HepG2 (cell line): ENCODE measurements around the gene SGK1. TPM values are rescaled to one million over a fixed set of nuclear protein-coding genes. Genes with fewer than 3 reads are reported as not detected.
A peak's percentile ranks its signal among the peaks of the same experiment; 100 is the strongest.

ENCODE experiments used
- DPF2 ChIP-seq: sonication (generic); formaldehyde crosslinking; IDR thresholded peaks from 2 replicates; pipeline ENCODE4 v1.4.0; 2020; ENCODE audit warnings: mild to moderate bottlenecking, low read depth, missing genetic modification reagents, borderline replicate concordance
- DR1 ChIP-seq: sonication (generic); formaldehyde crosslinking; IDR thresholded peaks from 2 replicates; pipeline ENCODE4 v1.8.0; 2021; ENCODE audit warnings: mild to moderate bottlenecking, missing genetic modification reagents, inconsistent platforms
- DZIP1 ChIP-seq: sonication (generic); formaldehyde crosslinking; IDR thresholded peaks from 2 replicates; pipeline ENCODE4 v1.5.0; 2020; ENCODE audit warnings: mild to moderate bottlenecking, missing genetic modification reagents
- ESRRA ChIP-seq: sonication (generic); formaldehyde crosslinking; IDR thresholded peaks from 2 replicates; pipeline ENCODE4 v1.5.1; 2020; ENCODE audit warnings: mild to moderate bottlenecking, low read depth, missing genetic modification reagents
- HOXA5 ChIP-seq: sonication (generic); formaldehyde crosslinking; IDR thresholded peaks from 2 replicates; pipeline ENCODE4 v1.4.0; 2020; ENCODE audit warnings: missing genetic modification reagents
- KLF11 ChIP-seq: IDR thresholded peaks from 2 replicates; pipeline ENCODE4 v1.6.1; 2016; ENCODE audit warnings: missing compliant biosample characterization
- MED1 ChIP-seq: sonication (generic); formaldehyde crosslinking; IDR thresholded peaks from 2 replicates; pipeline ENCODE4 v1.4.0; 2020; ENCODE audit warnings: missing genetic modification reagents
- NR2C2 ChIP-seq: sonication (generic); formaldehyde crosslinking; IDR thresholded peaks from 2 replicates; pipeline ENCODE4 v1.4.0; 2020; ENCODE audit warnings: missing genetic modification reagents, mild to moderate bottlenecking, moderate library complexity, borderline replicate concordance
- PAWR ChIP-seq: sonication (generic); formaldehyde crosslinking; IDR thresholded peaks from 2 replicates; pipeline ENCODE4 v1.4.0; 2020; ENCODE audit warnings: missing genetic modification reagents, mild to moderate bottlenecking, borderline replicate concordance
- SMYD3 ChIP-seq: sonication (generic); formaldehyde crosslinking; IDR thresholded peaks from 2 replicates; pipeline ENCODE4 v1.8.1; 2023; ENCODE audit warnings: mild to moderate bottlenecking, missing genetic modification reagents
- SP5 ChIP-seq: IDR thresholded peaks from 2 replicates; pipeline ENCODE4 v1.6.1; 2016; ENCODE audit warnings: low read depth, borderline replicate concordance
- STAG1 ChIP-seq: sonication (generic); formaldehyde crosslinking; IDR thresholded peaks from 2 replicates; pipeline ENCODE4 v1.4.0; 2020; ENCODE audit warnings: missing genetic modification reagents
- TFE3 ChIP-seq: IDR thresholded peaks from 2 replicates; pipeline ENCODE4 v1.6.1; 2016
- ZBED4 ChIP-seq: sonication (generic); formaldehyde crosslinking; IDR thresholded peaks from 2 replicates; pipeline ENCODE4 v1.4.0; 2020; ENCODE audit warnings: missing genetic modification reagents, borderline replicate concordance
- ZBTB25 ChIP-seq: IDR thresholded peaks from 2 replicates; pipeline ENCODE4 v1.6.1; 2018; ENCODE audit warnings: missing genetic modification reagents
- ZFP91 ChIP-seq: sonication (generic); formaldehyde crosslinking; IDR thresholded peaks from 2 replicates; pipeline ENCODE4 v1.9.0; 2022; ENCODE audit warnings: missing genetic modification reagents, mild to moderate bottlenecking, borderline replicate concordance
- ZNF343 ChIP-seq: sonication (generic); formaldehyde crosslinking; IDR thresholded peaks from 2 replicates; pipeline ENCODE4 v1.4.0; 2020; ENCODE audit warnings: mild to moderate bottlenecking, missing genetic modification reagents
- ZNF510 ChIP-seq: sonication (generic); formaldehyde crosslinking; IDR thresholded peaks from 2 replicates; pipeline ENCODE4 v1.4.0; 2020; ENCODE audit warnings: low read depth, mild to moderate bottlenecking, missing genetic modification reagents
- ZNF562 ChIP-seq: sonication (generic); formaldehyde crosslinking; IDR thresholded peaks from 2 replicates; pipeline ENCODE4 v1.8.0; 2022; ENCODE audit warnings: missing genetic modification reagents, borderline replicate concordance
- ZNF619 ChIP-seq: sonication (generic); formaldehyde crosslinking; IDR thresholded peaks from 2 replicates; pipeline ENCODE4 v1.4.0; 2020; ENCODE audit warnings: mild to moderate bottlenecking, missing genetic modification reagents
- polyA plus RNA-seq, 8 experiments: library from polyadenylated mRNA; depleted of rRNA in 3 of 8; stranded (reverse) in 7 of 8; unstranded in 1 of 8; fragments of >200 nt; fragmentation: Illumina TruSeq in 4 of 8; extraction: Trizol in 4 of 8; gene quantifications; 2 replicates each; pipeline versions ENCODE4 v1.2.1 to v1.2.3, GENCODE V29; 2011 to 2016; ENCODE audit warnings: low read depth in 4 of 8, missing spikeins in 1 of 8, mixed read lengths in 1 of 8; ENCODE audit not compliant: insufficient read depth in 1 of 8
- total RNA-seq, 5 experiments: library from RNA; depleted of rRNA; stranded (reverse); fragments of >200 nt; fragmentation: Illumina TruSeq; extraction: Trizol; gene quantifications; 2 replicates each; pipeline ENCODE4 v1.2.3, GENCODE V29; 2016; ENCODE audit warnings: low read depth in 1 of 5

SGK1 gene
- total and polyA plus RNA-seq, 2 of the 13 experiments (the other 11 are each of a cell fraction or from before 2014, with no cell fraction given) = 56.1 to 56.2 TPM

- TF ChIP-seq TFE3 (peak; percentile 28; the same call in 1 of the 2 replicates), ZBED4 (no peak), ZBTB25 (CRISPR knock-in tag) (no peak), SP5 (CRISPR knock-in tag) (peak; percentile 44; the same call in 1 of the 2 replicates), DPF2 (CRISPR knock-in tag) (0 out of 2 replicates have a peak, but pooled peaks have one; percentile 36), STAG1 (CRISPR knock-in tag) (no peak), KLF11 (CRISPR knock-in tag) (no peak), PAWR (CRISPR knock-in tag) (0 out of 2 replicates have a peak, but pooled peaks have one; percentile 10), MED1 (CRISPR knock-in tag) (peak; percentile 48), ZFP91 (0 out of 2 replicates have a peak, but pooled peaks have one; percentile 20), SMYD3 (CRISPR knock-in tag) (no peak), ZNF562 (CRISPR knock-in tag) (no peak), ZNF510 (peak; percentile 56; the same call in 1 of the 2 replicates), ESRRA (CRISPR knock-in tag) (no peak), DZIP1 (CRISPR knock-in tag) (no peak), ZNF343 (CRISPR knock-in tag) (0 out of 2 replicates have a peak, but pooled peaks have one; percentile 41), ZNF619 (CRISPR knock-in tag) (no peak), DR1 (no peak), HOXA5 (CRISPR knock-in tag) (no peak), NR2C2 (CRISPR knock-in tag) (no peak)
Observed at GRCh38 chr6:134187154-134187553, 130.8 kb downstream of the SGK1 start (continued).
